Mucosa of descending colon (tissue), 3 donors: ENCODE results near the gene DCAF15. TPM values are rescaled to one million over a fixed set of nuclear protein-coding genes. Genes with fewer than 3 reads are reported as not detected.

Experiments used
- ATAC-seq: fragments of 200-7000 bp; cut with Tn5 transposase; one replicate; pipeline ENCODE4 v1.9.1; 2020; ENCODE audit warnings: mild to moderate bottlenecking, moderate library complexity
- DNase-seq, 3 donors: peaks; one replicate each; pipeline ENCODE4 v3.0.0-alpha.2; 2020
- H3K36me3 ChIP-seq: fragments of 200-600 bp; one replicate; pipeline ENCODE4 v1.8.0; 2021; ENCODE audit warnings: low read depth, mild to moderate bottlenecking
- H3K4me1 ChIP-seq: fragments of 200-600 bp; one replicate; pipeline ENCODE4 v1.8.0; 2021; ENCODE audit warnings: low read depth, mild to moderate bottlenecking
- H3K4me3 ChIP-seq: fragments of 200-600 bp; one replicate; pipeline ENCODE4 v1.8.0; 2021; ENCODE audit warnings: mild to moderate bottlenecking
- H3K9me3 ChIP-seq: fragments of 200-600 bp; one replicate; pipeline ENCODE4 v1.8.0; 2021; ENCODE audit warnings: mild to moderate bottlenecking
- CTCF ChIP-seq: fragments of 200-600 bp; IDR thresholded peaks from one replicate; pipeline ENCODE4 v1.8.0; 2022; ENCODE audit warnings: antibody characterized with exemption, mild to moderate bottlenecking
- intact Hi-C, 2 donors: fragments of 100-400 bp; cut with DNase I in 1 of 2; cut with micrococcal nuclease in 1 of 2; formaldehyde crosslinking; loops; one replicate each; pipeline versions ENCODE4 v1.11.0 to v1.11.1; 2022; cut with DNase I, micrococcal nuclease
- total RNA-seq, 3 donors: library from RNA; stranded (reverse); fragmentation: NEBNext Ultra II Directional in 2 of 3; extraction: Animal tissue kit (Norgen Biotek cat#: 25700) in 2 of 3; gene quantifications; one replicate each; pipeline versions ENCODE4 v1.2.1 to v1.2.4, GENCODE V29; 2021 to 2023
- donor health status: DM: no; HTN: no; CAD: no; lungs with moderate emphysema.
- donor health status: DM: no; HTN: no; CAD: no.
- donor health status: DM: no; HTN: yes; CAD: no.

DCAF15 gene
- total RNA-seq, 3 donors from 2014 or later = 26.4 to 35.2 (median 34.7) TPM

GRCh38 chr19:13977803-13978202, 25.5 kb downstream of the DCAF15 start:
- Histone ChIP-seq H3K4me3 (no peak overlapping the region), H3K36me3 (no peaks in the 10 kb centered on the region)
- no peak for ATAC-seq

GRCh38 chr19:13978351-13979243, 26.3 kb downstream of the DCAF15 start:
- Histone ChIP-seq H3K9me3 (no peaks in the 10 kb centered on the region), H3K36me3 (no peaks in the 10 kb centered on the region), H3K4me3 (no peak overlapping the region), H3K4me1 (peaks cover 7% of the 10 kb centered on the region)
- ATAC-seq = peak; percentile 74
- DNase-seq = peak; percentile 72 to 82 (median 82)
- TF ChIP-seq CTCF = no peak
- intact Hi-C loops = no loop called here

More at GRCh38 chr19:13977803-13978202, 25.5 kb downstream of the DCAF15 start:
- no peaks in the 10 kb centered on the region for H3K9me3 ChIP-seq
- DNase-seq = no peak
- no peak for TF ChIP-seq CTCF
- intact Hi-C loops = no loop called here
- peaks cover 7% of the 10 kb centered on the region for H3K4me1 ChIP-seq

GRCh38 chr19:13979244-13979615, 26.9 kb downstream of the DCAF15 start:
- peaks cover 7% of the 10 kb centered on the region for H3K4me1 ChIP-seq
- no peaks in the 10 kb centered on the region for H3K36me3 ChIP-seq
- intact Hi-C loops = no loop called here
- H3K4me3 ChIP-seq = no peak overlapping the region
- no peak for TF ChIP-seq CTCF
- ATAC-seq (peak; percentile 4), DNase-seq (no peak)
- H3K9me3 ChIP-seq = no peaks in the 10 kb centered on the region

- H3K4me3 ChIP-seq = no peak overlapping the region
- H3K36me3 ChIP-seq = no peaks in the 10 kb centered on the region
- no peak for DNase-seq
- intact Hi-C loops = no loop called here
- H3K9me3 ChIP-seq = no peaks in the 10 kb centered on the region
- peaks cover 7% of the 10 kb centered on the region for H3K4me1 ChIP-seq
- no peak for TF ChIP-seq CTCF
- ATAC-seq = no peak
Measured at GRCh38 chr19:13979686-13980085, 27.4 kb downstream of the DCAF15 start.

- ATAC-seq (no peak), DNase-seq (peak in 1 of 3 donors; percentile 52)
- no peaks in the 10 kb centered on the region for H3K36me3 ChIP-seq
- H3K4me1 ChIP-seq = peaks cover 7% of the 10 kb centered on the region
- H3K4me3 ChIP-seq = no peak overlapping the region
- TF ChIP-seq CTCF = no peak
- intact Hi-C loops = no loop called here
- H3K9me3 ChIP-seq = no peaks in the 10 kb centered on the region
Measured at GRCh38 chr19:13980340-13980739, 28.0 kb downstream of the DCAF15 start.
